Skin epidermis (tissue), 12 donors: ENCODE data around the gene TALDO1.
A peak's percentile ranks its signal among the peaks of the same experiment; 100 is the strongest.

Experiments used
- H3K27ac ChIP-seq, 21 experiments: fragments of 200-600 bp; sonication (generic) in 11 of 21; one replicate each; pipeline ENCODE4 v1.5.0; 2020; ENCODE audit warnings: mild to moderate bottlenecking in 3 of 21, inconsistent platforms in 2 of 21, moderate library complexity in 2 of 21
- H3K4me3 ChIP-seq, 7 experiments: fragments of 200-600 bp; sonication (generic) in 2 of 7; one replicate each; pipeline ENCODE4 v1.5.0; 2020; ENCODE audit warnings: inconsistent platforms in 2 of 7, mild to moderate bottlenecking in 2 of 7, moderate library complexity in 1 of 7

The TALDO1 gene

DNA sequence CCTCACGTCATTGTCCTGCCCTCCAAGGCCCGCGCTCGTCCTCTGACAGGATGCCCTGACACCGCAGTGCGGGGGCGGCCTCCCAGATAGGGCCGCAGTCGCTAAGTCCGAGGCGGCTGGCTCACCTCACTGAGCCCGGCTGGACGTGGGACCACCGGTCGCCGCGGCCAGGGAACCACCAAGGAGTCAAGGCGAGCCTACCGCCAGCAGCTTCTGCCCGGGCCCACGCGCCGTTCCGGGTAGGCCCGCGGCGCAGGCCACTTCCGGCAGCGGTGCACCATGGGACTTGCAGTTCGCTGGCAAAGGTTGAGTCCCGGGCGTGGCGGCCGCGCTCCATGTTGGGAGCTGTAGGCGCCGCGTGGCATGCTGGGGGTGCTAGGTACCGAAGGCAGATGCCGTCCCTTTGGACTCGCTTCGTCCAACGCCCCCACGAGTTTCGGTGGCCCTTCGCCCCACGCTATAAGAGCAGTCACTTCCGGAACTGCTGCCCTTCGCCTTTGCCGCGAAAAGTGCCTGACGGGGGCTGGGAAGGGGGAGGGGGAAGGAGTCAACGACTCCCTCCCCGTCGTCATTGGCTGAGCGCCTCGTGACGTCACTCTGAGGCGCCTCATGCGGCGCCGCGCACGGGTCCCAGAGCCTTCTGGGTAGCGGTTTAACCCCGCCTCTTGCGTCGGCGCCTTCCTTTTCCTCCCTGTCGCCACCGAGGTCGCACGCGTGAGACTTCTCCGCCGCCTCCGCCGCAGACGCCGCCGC is 62.2 kb downstream of the TALDO1 start, which contains the start of gene RPLP2:
TSS of gene RPLP2 (plus strand) at position 681 of the 753 bp plus-strand sequence. CDS start 268 bp downstream, outside the sequence.
- Histone ChIP-seq H3K27ac (peak within 1 kb of the TSS; percentile 83 to 100 (median 98)), H3K4me3 (peak within 1 kb of the TSS; percentile 84 to 99 (median 96))

DNA sequence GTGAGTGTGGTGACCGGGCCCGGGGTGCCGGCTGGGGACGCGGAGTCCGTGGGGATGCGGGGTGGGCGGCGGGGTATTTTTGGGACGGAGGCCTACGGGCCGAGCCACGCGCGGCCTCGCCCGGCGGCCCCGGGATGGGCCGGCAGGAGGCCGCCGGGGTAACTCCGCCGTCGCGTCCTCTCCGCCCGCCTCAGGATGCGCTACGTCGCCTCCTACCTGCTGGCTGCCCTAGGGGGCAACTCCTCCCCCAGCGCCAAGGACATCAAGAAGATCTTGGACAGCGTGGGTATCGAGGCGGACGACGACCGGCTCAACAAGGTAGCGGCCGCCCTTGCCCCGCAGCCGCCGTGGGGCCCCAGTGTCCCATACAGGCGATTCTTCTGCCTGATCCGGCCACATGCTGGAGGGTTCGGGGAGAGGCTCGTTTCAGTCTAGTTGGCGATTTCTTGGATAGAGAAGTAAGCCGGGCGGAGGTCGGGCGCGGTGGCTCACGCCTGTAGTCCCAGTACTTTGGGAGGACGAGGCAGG is 62.8 kb downstream of the TALDO1 start:
- peak overlapping the region; percentile 37 to 100 (median 98) for H3K27ac ChIP-seq
- H3K4me3 ChIP-seq = peak overlapping the region; percentile 84 to 99 (median 96)

DNA sequence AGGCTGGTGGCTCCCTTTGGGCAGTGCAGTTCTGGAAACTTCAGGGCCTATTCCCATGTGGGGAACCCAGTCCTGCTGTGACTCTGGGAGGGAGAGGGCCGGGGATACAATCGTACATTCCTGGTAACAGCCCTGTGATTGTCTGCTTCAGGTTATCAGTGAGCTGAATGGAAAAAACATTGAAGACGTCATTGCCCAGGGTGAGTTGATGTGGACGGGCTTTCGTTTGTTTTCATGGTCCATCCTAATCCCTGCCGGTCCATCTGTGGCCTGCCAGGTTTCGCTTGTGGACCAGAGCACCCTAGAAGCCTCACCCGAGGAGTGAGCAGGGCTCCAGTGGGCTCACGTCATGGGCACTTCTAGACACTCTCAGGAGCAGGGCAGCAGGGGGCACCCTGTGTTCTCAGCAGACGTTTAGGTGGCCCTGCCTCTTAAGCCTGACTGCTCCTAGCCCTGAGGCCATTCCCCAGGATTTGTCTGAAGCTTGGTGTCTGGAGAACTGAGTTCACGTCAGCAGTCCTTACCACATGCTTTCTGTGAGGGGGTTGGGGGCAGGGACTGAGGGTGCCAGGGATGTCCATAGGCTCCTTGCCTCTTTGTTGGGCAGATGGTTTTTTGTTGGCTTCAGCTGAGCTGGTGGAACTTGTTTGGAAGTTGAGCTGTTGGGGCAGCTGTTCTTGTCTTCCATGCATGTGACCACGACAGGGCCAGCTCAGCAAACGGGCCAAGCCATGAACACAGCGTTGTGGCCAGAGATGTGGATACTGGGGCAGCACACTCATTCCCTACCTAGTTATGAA is 64.4 kb downstream of the TALDO1 start:
- peak overlapping the region in 8 of 21 experiments; percentile 2 to 100 (median 95) for H3K27ac ChIP-seq
- H3K4me3 ChIP-seq = peak overlapping the region in 2 of 7 experiments; percentile 84 to 95

DNA sequence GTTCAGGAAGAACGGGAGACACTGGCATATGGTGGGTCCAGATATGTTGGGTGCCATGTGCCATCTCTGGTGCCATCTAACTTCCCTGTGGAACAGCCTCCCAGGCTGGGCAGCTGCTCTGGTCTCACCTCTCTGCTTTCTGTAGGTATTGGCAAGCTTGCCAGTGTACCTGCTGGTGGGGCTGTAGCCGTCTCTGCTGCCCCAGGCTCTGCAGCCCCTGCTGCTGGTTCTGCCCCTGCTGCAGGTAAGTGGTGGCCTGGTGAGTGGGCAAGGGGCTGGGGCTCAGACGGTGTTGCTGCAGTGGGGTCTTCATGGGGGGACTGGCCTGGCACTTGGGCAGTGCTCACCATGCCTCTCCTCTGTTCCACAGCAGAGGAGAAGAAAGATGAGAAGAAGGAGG is 65.1 kb downstream of the TALDO1 start:
- peak overlapping the region in 2 of 21 experiments; percentile 34 to 98 for H3K27ac ChIP-seq
- no peak overlapping the region for H3K4me3 ChIP-seq

DNA sequence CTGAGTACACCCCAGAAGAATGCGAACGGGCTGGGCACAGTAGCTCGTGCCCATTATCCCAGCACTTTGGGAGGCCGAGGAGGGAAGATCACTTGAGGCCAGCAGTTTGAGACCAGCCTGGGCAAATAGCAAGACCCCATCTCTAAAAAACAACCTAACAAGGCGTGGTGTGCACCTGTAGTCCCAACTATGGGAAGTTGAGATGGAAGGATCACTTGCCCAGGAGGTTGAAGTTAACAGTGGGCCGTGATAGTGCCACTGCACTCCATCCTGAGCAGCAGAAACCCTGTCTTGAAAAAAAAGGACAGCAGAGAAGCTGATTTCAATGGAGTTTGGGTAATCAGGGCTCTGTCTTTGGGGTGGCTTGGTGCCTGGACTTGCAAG is 65.8 kb downstream of the TALDO1 start:
- Histone ChIP-seq H3K4me3 (no peak overlapping the region), H3K27ac (peak overlapping the region in 1 of 21 experiments; percentile 13)

DNA sequence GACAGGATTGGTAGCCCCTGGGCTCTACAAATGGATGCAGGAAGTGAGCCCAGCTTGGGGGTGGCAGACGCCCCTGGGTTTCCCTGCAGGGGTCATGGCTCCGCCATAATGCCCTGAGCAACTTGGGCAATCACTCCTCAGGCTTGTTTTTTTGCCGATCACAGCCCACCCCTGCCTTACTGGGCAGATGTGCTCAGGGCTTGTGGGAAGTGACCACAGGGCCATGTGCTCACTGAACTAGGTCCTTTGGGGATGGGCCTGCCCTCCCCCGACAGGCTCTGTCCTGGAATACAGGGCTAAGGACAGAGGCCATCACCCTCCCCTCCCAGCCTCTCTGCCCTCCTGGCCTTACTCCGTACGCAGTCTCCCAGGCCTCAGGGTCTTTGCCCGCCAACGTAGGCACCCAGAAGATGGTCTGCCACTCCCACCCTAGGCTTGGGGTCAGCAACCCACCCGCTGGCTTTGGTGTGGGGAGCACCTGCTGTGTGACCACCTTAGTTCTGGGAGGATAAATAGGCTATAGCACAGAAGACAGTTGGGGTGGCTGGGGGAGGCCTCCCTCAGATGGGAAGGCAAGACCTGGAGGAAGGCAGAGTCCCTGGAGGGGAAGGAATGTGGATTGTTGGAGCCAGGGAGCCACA is 66.3 kb downstream of the TALDO1 start:
- peak overlapping the region in 1 of 21 experiments; percentile 13 for H3K27ac ChIP-seq
- H3K4me3 ChIP-seq = no peak overlapping the region
